ENCODE measurements around the gene C2CD2L.
A peak's percentile ranks its signal among the peaks of the same experiment; 100 is the strongest.
"Not testable (repeated sequence)": the region's sequence is repeated elsewhere in the genome, so short reads cannot be mapped to it uniquely, and the experiment has no call there.

C2CD2L gene

GRCh38 chr11:119106564-119107537 is at the start of gene C2CD2L:
TSS of gene C2CD2L (plus strand) at chr11:119107344. CDS start at chr11:119107742, 398 bp downstream.
- DNase-seq (ENCODE audit: low read depth, low spot score), result no peak

GRCh38 chr11:119059128-119059527 is 48.0 kb upstream of the C2CD2L start:
- not testable (repeated sequence) for DNase-seq (ENCODE audit: low read depth, low spot score)

- no peak for DNase-seq (ENCODE audit: low read depth, low spot score)
Measured at GRCh38 chr11:119061256-119061655, 45.9 kb upstream of the C2CD2L start.

GRCh38 chr11:119062779-119063178 is 44.4 kb upstream of the C2CD2L start:
- DNase-seq (ENCODE audit: low read depth, low spot score), result no peak

DNA sequence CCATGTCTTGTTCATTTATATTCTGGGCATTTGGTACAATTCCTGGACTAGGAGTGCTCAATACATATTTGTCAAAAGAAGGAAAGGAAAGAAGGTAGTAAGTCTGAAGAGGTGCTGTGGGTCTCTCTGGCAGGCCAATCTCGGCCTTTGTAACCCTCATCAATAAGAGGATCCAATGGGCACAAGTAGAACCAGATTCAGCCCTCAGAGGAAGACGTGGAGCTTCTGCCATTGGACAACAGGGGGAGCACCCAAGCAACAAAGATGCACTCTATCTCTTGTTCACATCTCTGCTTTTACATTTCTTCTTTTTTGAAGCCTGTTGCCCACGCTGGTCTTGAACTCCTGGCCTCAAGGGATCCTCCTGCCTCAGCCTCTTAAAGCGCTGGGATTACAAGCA is 41.8 kb upstream of the C2CD2L start:
- no peak for DNase-seq (ENCODE audit: low read depth, low spot score)

GRCh38 chr11:119067371-119068222 is 39.5 kb upstream of the C2CD2L start, which contains the start of gene VPS11:
TSS of gene VPS11 (plus strand) at chr11:119067818. CDS start at chr11:119067824, 6 bp downstream.
- DNase-seq (ENCODE audit: low read depth, low spot score), result peak; percentile 88

DNA sequence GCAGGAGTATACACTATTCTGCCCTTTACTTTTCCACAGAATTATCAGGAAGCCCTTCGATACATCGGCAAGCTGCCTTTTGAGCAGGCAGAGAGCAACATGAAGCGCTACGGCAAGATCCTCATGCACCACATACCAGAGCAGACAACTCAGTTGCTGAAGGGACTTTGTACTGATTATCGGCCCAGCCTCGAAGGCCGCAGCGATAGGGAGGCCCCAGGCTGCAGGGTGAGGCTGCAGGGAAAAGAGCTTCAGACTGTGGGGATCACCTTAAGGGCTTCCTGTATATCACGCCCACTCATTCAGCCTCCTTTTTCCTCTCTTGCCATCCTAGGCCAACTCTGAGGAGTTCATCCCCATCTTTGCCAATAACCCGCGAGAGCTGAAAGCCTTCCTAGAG is 29.3 kb upstream of the C2CD2L start:
- no peak for DNase-seq (ENCODE audit: low read depth, low spot score)

GRCh38 chr11:119078675-119079420 is 28.3 kb upstream of the C2CD2L start:
- DNase-seq (ENCODE audit: low read depth, low spot score), result no peak

DNA sequence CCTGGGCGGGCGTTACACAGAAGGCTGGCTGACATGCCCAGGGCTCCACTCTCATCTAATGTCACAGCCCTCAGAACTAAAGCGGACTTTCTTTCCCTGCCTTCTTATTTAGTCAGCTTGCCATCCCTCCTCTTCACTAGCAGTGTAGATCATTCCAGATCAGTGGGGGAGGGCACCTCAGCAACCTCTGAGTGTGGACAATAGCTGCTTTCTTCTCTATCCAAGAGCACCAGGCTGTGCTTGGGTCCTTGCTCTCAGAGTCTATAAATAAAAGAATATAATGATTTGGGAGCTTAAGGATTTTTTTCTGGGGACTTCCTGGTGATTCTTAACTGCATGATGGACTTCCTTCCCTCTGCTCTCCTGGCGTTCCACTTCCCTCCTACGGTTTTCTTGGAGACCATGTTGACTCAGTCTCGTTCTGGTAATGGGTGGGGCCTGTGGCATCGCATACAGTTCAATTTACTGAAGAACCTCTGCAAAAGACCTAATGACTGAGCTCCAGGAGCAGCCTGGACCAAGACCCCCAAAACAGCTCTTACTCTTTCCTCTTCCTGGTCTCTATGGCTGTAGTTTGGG is 25.4 kb upstream of the C2CD2L start:
- DNase-seq (ENCODE audit: low read depth, low spot score), result no peak

DNA sequence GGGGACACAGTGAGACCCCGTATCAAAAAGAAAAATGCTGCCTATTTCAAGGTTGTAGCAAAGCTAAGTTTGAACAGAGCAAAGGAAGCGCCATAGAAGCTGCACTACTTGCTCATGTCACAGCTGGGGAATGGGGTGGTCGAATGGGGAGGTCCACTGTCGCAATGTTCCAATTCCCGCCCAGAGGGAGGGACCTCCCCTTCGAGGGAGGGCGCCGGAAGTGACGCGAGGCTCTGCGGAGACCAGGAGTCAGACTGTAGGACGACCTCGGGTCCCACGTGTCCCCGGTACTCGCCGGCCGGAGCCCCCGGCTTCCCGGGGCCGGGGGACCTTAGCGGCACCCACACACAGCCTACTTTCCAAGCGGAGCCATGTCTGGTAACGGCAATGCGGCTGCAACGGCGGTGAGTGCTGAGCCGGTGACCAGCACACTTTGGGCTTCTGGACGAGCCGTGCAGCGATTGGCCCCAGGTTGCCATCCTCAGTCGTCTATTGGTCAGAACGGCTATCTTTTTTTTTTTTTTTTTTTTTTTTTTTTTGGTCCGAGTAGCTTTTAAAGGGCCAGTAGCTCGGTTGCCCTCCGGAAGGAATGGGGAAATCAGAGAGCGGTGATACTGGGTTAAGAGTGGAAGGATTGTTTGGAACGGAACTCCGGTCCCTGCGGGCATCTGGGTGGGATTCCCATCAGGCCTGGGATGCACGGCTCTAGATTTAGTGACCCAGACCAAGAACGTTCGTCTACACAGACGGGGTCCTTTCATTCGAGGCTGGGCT is 22.3 kb upstream of the C2CD2L start, which contains the start of gene HMBS:
TSS of gene HMBS (plus strand) at position 219 of the 774 bp plus-strand sequence. CDS start at position 372, 153 bp downstream.
- DNase-seq (ENCODE audit: low read depth, low spot score), result peak; percentile 82

DNA sequence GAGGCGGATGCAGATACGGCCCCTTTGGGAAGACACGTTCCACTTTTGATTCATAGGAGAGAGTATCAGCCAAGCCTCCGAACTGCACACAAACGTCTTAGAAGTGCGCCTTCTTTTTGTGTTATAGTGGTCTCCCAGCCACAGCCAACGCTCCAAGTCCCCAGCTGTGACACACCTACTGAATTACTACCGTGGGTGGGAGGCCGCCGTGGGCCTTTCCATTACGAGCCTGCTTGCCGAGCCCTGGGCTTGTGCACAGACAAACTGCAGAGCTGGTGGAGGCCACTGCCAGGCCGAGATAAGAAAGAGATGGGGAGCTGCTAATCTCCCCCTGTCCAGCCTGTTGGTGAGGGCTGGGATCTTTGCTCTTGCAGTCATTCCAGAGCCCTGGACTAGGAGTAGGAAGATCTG is 21.7 kb upstream of the C2CD2L start:
- DNase-seq (ENCODE audit: low read depth, low spot score), result no peak

GRCh38 chr11:119087123-119087522 is 20.0 kb upstream of the C2CD2L start:
- DNase-seq (ENCODE audit: low read depth, low spot score), result no peak

GRCh38 chr11:119087747-119088241 is 19.4 kb upstream of the C2CD2L start:
- DNase-seq (ENCODE audit: low read depth, low spot score), result no peak

GRCh38 chr11:119088406-119088805 is 18.7 kb upstream of the C2CD2L start:
- DNase-seq (ENCODE audit: low read depth, low spot score), result no peak

DNA sequence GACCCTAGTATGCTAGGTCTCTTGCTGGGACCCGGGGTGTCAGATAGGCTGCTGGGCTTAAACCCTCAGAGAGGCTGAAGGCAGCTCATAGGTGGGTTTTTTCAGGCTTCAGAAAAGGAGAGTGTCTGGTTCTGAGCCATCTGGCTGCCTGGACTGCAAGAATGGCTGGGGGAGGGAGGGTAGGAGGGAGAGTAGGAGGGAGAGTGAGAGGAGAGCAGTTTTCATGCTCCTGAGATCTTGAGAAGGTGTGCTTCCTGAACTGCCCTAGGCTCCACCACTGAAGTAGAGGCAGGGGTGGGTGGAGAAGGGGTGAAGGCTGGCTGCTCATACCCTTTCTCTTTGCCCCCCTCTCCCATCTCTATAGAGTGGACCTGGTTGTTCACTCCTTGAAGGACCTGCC is 17.8 kb upstream of the C2CD2L start:
- no peak for DNase-seq (ENCODE audit: low read depth, low spot score)

- DNase-seq (ENCODE audit: low read depth, low spot score), result no peak
Measured at GRCh38 chr11:119091178-119091577, 16.0 kb upstream of the C2CD2L start.

DNA sequence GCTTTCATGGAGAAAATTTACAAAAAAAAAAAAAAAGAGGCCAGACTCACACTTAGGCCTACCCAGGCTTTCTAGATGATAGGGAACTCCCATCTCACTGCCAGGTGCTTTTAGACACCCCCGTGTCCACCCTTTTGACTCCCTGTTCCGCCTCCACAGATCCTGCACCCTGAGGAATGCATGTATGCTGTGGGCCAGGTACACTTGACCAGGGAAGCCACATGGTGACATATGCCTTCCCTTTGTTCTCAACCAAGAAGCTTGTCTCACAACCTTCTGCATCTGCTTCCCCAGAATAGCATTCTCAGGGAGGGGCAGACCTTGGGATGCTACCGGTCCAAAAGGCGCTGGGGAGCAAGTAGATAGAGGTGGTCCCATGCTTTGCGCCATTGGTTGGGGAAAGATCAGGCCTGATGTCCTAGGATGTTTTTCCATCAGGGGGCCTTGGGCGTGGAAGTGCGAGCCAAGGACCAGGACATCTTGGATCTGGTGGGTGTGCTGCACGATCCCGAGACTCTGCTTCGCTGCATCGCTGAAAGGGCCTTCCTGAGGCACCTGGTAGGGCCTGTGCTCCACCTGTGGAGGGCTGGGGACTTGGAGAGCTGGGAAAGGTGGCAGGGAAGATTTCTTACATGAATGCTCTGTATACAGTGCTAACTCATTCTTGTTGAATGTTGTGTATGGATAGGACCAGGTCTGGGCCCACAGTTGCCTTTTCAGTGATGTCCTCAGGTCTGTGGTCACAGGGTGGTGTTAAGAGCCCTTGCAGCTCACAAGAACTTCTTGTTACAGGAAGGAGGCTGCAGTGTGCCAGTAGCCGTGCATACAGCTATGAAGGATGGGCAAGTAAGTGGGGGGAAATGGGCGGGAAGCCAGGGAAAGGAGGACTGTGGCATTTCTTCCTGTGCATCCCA is 14.9 kb upstream of the C2CD2L start:
- no peak for DNase-seq (ENCODE audit: low read depth, low spot score)

DNA sequence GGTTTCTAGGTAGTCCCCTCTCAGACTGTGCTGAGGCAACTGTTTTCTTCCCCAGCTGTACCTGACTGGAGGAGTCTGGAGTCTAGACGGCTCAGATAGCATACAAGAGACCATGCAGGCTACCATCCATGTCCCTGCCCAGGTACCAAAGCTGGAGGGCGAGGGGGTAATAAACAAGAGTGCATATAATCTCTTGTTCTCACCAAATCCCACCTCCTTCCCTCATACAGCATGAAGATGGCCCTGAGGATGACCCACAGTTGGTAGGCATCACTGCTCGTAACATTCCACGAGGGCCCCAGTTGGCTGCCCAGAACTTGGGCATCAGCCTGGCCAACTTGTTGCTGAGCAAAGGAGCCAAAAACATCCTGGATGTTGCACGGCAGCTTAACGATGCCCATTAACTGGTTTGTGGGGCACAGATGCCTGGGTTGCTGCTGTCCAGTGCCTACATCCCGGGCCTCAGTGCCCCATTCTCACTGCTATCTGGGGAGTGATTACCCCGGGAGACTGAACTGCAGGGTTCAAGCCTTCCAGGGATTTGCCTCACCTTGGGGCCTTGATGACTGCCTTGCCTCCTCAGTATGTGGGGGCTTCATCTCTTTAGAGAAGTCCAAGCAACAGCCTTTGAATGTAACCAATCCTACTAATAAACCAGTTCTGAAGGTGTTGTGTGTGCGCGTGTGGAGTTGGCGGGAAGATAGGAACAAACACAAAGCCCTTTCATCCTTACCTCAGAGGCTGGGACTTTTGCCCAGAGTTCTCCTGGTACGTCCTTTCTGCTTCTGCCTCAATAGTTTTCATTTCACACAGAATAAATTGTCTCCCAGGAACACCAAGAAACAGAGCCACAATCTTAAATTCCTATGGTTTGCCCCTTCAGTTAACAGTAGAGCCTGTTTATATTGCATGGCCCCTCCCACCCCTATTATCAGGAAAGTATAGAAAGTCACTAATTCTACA is 14.0 kb upstream of the C2CD2L start:
- DNase-seq (ENCODE audit: low read depth, low spot score), result no peak

All from iPS DF 19.7 (cell line).